GM12873 (cell line): ENCODE results near the gene SH3TC1.

Experiments
- CTCF ChIP-seq: IDR thresholded peaks from 2 replicates; pipeline ENCODE4 v1.5.1; 2012; ENCODE audit warnings: low read depth, mild to moderate bottlenecking, moderate library complexity, low read length, control low read depth; ENCODE audit not compliant: insufficient read depth; ENCODE audit errors: missing control alignments

Gene SH3TC1

GRCh38 chr4:8182858-8183725, 16.0 kb upstream of the SH3TC1 start:
- TF ChIP-seq CTCF: no peak

- no peak for TF ChIP-seq CTCF
These were observed 15.0 kb upstream of the SH3TC1 start for GRCh38 chr4:8184061-8184460.

DNA sequence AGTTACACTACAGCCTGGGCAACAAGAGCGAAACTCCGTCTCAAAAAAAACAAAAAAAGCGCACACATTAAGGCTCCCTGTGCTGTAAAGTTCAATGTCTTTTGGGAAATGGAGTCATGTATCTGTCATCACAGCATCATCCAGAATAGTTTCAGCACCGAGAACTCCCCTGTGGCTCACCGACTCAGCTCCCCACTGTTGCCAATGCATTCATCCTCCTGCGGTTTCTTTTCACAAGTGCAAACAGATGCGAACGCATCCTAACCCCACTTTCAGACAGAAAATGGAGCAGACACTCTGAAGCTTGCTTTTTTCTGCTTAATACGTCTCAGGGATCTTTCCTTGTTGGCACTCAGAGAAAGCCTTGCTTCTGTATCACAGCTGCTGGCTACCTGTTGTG, 13.8 kb upstream of the SH3TC1 start:
- no peak for TF ChIP-seq CTCF

- no peak for TF ChIP-seq CTCF
These were observed 13.2 kb upstream of the SH3TC1 start for GRCh38 chr4:8185930-8186329.

DNA sequence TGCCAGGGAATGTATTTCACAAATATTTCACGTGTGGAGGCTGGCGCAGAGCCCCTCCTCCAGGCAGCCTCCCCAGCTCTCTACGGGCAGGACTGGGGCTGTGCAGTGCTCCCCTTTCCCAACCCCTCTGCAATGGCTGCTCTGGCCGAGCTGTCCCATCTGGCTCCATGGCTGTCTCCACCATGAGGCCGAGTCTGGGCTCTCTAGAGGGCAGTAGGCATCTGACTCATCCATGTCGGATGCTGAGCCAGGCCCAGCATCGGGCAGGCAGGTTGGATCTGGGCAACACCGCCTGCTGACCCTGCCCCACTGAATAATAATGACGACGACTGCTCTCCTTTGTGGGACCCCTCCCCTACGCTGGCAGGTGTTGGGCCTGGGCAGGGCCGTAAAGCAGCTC, 11.0 kb upstream of the SH3TC1 start:
- no peak for TF ChIP-seq CTCF

- no peak for TF ChIP-seq CTCF
These were observed 10.1 kb upstream of the SH3TC1 start for GRCh38 chr4:8188743-8189550.
